HG02943 (cell line): Measurements from ENCODE around the gene MSANTD4.
A peak's percentile ranks its signal among the peaks of the same experiment; 100 is the strongest.
"Not testable (repeated sequence)": the region's sequence is repeated elsewhere in the genome, so short reads cannot be mapped to it uniquely, and the experiment has no call there.

ENCODE experiments used
- ATAC-seq: cut with Tn5 transposase; IDR thresholded peaks from one replicate; pipeline ENCODE4 v1.9.1; 2021; ENCODE audit warnings: mild to moderate bottlenecking, low read depth, moderate library complexity; ENCODE audit not compliant: unreplicated experiment

MSANTD4 gene

DNA sequence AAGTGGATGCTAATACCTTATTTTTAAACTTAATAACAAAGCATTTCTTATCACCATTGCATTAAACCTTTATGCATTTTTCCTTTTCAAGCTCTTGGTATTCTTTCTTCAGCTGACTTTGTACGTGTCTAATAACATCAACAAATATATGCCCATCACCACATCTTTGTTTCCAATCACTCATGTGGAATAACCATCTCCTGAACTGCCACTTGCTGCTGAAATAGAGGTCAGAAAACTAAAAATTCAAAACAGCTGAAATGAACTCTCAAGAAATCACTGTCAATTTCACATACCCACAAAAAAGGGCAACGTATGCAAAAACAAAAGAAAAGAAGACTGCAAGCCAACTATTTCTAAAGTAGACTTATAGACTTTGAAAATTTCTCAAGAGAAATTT, 7.4 kb downstream of the MSANTD4 start:
- no peak for ATAC-seq

DNA sequence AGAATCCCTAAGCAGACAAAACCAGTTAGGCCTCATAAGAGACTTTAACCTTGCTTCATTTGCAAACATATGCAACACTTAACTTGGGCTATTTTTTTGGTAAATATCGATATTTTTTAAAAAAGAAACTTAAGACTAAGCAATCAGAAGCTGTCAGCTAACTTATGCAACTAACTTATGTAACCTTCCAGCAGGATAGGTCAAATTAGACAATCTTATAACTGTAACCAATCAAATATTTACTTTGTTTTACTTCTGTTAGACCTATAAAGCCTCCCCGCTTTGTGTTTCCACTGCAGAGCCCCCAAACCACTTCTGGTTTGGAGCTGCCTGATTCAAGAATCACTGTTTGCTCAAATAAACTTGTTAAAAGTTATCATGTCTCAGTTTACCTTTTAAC, 8.0 kb downstream of the MSANTD4 start:
- ATAC-seq = no peak

DNA sequence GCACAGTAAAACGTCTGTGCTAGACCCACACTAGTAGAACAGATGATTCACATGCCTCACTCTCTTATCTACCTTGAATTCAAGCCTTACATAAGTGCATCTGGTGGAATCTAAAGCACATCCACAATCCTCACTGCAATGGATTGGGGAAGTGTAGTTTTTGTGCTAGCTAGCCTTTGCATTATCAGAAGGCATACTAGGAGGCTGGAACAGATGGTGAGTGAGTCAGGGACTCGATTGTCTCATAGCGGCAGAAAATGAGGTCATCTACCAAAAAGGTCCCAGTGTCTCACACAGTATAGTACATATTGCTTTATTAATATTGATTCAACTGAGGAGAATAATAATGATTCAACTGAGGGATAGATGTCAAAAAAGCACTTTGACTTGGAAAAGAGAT, 9.3 kb downstream of the MSANTD4 start:
- ATAC-seq = no peak

DNA sequence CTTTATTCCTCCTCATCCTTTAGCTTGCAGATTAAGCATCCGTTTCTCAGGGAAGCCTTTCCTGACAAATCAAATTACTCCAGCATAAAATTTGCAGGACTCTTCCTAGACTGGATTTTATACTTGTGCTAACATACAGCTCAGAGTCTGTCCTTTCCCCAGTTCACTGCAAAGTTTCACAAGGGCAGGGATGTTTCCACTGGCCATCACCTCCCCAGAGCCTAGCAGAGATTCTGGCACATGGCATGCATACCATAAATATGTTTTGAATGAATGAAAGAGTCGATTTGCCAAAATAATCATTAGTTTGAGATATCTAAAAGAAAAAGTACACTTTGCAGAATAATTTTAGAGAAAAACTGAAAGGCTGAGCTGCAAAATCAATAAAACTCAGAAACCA, 10.6 kb downstream of the MSANTD4 start:
- no peak for ATAC-seq

DNA sequence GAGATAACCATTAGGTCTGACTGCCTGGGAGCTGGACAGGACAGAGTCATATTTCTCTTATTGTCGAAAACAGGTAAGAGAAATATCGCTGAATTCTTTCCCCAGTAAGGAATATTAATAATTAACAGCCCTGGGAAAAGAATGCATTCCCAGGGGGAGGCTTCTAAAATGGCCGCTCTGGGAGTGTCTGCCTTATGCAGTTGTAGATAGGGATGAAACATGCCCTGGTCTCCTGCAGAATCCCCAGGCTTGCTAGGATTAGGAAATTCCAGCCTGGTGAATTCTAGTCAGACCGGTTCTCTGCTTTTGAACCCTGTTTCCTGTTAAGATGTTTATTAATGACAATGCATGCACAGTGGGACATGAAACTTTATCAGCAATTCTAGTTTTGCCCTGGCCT, 18.9 kb downstream of the MSANTD4 start:
- not testable (repeated sequence) for ATAC-seq

DNA sequence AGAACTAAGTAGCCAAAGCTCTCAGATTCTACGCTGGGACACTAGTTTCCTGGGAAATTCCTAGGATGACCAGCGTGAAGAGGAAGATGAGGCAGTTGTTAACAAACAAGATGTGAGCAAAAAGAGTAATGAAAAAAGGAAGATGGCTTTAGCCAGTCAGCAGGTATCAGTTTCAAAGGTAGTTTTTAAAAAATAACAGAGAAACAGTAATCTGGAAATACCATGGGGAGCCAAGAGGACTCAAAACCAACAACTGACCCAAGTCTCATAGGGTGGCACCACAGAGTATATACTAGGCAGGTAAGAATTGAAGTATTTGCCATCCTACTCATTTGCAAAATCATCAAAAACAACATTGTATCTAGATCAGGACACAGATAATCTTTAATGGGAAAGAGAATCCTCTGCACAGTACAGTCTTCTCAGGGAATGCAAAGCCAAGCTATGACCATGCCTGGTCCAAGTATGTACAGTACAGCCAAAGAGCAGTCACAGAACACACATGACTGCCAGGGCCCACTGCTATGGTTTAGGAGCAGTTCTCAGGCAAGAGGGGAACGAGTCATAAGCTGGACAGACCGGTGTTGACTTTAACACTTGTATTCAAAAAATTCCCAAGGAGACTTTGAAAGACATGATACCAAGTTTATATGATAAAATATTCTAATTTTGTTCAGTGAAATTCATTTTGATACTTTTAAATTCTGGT, 20.6 kb downstream of the MSANTD4 start:
- ATAC-seq = no peak

DNA sequence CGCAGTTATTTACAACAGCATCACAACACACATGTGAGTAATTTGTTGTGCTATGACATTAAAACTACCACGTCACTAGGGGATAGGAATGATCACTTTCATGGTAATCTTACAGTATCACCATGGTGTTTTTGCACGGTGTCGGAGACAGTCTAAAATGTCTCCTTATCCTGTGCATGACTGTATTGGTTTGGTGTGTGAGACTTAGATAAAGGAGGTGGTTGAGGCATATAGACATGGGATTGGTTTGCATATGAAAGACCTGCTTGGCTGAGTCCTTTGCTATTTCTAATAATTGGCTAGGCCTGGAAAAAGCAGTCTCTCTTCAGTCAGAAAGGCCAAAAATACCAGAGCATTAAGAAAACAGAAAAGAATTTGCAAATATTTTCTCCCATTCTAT, 30.2 kb downstream of the MSANTD4 start:
- no peak for ATAC-seq

DNA sequence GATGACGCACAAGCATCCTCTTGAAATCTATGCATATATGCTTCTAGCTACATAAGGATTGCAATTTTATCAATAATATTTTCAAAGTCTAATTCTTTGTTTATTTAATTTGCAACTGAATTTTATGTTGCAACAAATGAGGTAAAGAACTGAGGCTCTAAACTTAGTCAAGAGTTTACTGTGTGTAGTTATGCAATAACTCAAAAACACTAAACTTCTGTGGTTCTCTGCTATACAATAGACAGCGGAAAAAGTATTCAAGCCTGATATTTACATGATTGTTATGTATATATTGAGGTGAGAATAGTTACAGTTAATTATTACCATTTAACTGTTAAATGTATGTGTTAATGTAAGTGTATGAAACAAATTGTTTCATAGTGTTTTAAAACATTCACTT, 32.9 kb downstream of the MSANTD4 start:
- ATAC-seq = no peak

DNA sequence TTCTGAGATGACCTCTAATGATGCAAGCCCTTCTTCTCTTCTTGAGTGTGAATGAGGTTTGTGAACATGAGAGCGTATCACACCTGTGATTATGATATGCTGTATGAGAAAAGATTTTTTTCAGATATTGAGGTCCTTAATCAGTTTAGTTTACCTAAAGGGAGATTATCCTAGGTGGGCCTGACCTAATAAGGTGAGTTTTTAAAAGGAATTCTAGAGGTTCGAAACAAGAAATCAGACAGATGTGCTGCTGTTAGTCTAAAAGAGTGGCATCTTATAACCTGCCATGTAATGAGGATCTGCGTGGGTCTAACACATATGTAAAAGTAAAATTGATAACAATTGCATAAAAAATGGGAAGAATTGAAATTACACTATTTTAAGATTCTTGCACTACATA, 33.8 kb downstream of the MSANTD4 start:
- no peak for ATAC-seq

DNA sequence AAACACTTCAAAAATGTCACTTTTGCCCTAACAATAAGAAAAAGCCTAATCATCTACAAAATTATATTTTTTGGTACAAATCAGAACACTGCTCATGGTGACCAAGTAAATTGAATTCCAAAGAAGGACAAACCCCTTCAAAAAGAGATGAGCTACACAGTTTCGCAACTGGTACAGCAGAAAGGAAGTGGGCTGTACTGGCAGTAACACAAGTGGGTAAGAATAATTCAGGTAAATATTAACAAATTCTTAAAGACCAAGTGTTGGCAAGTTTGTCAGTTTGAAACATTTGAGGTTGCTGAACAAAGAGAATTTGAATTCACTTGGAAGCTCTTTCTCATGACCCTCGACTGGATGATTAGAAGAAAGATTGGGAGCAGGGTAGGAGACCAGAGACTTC, 35.5 kb downstream of the MSANTD4 start:
- peak; percentile 69 for ATAC-seq

DNA sequence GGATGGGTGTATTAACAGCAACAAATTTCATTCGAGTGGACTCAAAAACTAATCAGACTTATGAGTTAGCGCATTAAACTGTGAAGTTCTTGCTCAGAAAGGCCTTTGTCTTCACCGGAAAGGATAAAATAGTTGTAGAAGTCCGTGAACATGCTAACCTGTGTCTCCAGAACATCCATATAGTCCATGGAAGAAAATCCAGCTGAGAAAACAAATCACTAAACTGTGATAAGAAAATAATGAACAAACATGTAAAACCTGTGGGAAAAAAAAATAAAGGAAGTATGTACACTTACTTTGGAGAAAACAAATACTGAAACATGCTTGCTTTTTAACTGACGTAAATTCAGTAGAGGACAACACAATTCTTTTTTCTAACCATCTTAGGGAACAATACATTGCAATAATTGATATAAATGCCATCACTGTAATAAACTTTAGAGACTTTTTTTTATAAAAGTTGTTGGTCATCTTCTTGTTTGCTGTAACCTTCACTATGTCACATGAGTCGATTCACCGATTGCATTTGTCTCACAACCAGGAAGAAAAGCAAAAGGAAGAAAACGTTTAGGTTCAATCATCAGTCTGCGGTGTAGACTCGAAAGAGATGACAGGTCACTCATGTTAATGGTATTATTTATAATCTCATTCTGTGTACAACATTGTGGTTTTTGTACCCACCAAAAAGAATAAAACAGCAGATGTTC, 41.9 kb downstream of the MSANTD4 start:
- no peak for ATAC-seq

DNA sequence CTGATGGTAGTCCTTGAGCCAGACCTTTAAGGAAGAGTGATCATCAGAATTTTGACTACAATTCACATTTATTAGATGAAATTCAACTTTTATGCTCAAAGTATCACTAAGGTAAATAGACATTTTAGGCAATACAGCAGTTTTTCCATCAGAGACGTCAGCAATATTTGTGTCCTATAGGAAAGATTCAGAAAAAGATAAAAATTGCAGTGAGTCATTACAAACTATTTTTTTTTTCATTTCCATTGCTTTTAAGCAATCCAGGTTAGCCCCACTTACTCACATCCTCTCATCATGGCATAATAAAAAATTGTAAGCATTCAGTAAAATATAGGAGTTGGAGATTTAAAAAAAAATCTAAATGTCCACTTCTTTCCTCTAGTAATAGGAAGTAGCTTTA, 46.9 kb downstream of the MSANTD4 start:
- no peak for ATAC-seq

DNA sequence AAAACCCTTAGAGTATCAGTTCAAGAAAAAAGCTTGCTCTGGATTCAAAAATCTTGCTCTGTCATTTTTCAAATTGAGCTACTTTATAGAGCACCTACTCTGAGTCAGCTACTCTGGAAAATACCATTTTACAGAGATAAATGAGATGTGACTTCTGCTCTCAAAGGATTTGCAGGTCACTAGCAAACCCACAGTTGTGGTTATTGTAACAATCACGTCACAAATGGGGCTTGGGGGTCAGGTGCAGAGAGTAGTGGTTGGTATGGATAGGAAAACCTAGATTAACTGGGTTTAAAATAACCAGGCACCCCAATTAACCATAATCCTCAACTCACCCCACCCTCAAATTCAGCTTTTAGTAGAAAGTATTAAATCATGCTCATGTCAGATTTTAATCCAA, 52.3 kb downstream of the MSANTD4 start:
- no peak for ATAC-seq

DNA sequence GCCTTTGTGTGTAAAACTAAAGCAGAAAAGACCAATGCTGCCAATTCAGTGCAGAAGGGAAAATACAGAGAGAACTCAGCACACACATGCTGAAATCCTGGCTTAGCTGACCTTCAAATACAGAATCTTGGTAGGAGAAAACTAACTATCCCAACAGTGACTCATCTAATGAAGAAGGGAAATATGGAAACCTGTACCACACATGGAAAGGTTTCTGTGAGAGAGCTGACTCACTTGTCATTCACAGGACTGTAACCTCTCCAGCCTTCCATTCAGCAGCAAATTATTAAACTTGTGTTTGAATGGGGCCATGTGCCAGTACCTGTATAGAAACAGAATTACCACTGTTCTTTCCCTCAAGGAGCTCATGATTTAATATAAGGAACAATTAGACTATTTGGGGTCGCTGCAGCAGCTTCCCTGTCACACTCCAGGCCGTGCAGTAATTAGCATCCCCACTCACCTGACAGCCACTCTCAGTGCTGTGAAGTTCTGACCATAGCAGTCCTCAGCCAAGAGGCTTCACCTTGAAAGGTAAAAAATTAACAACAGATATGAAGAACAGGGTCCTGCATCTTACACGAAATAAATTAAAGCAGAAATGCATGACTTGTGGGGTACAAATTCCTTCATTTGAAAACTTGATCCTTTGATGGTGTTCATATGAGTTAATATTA, 53.9 kb downstream of the MSANTD4 start:
- ATAC-seq = no peak

DNA sequence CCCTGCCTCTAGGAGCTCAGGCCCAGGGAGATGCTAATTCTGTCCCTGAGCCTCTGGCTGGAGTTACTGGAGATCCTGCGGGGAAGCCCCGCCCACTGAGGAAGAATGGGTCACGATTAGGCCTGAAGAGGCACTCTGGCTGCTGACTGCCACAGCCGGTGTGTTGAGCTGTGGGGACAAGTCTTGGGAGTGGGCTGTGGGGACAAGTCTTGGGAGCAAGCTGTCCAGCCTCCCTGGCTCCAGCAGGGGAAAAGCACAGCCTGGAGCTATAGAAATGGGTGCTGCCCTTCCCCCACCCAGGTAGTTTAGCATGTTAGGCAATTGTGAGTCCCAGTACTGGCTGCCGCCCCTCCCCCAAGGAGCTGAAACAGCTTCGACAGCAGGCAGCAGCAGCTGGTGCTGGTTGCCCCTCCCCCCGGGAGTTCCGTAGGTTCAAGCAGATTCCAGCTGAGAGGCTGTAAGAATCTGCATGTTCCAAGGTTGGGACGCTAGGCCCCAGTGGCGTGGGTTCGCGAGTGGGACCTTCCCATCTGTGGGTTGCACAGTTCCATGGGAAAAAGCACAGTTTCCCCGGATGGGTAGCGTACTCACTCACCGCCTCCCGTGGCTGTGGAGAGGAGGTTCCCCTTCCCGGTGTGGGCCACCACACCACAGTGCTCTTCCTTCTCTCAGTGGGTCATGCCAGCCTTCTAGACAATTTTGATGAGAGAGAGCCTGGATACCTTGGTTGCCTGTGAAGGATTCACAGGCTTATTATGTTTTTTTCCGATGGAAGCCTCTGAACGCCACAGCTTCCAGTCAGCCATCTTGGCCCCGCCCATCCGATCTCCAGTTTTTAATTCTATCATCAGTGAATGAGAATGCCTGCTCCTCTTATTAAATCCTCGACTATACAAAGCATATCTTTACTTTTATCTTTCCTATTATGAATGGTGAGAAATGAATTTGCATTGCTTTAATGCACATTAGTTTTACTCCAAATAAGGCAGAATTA, 61.5 kb downstream of the MSANTD4 start:
- ATAC-seq = no peak
